ENCODE results near the gene NRIP1. TPM values are rescaled to one million over a fixed set of nuclear protein-coding genes. Genes with fewer than 3 reads are reported as not detected.

NRIP1 gene
- total RNA-seq, 1 experiment from 2014 or later, result 10.3 TPM

- no peak for ATAC-seq
- no peaks in the 10 kb centered on the region for H3K27me3 Mint-ChIP-seq (ENCODE audit: low read depth)
- POLR2A ChIA-PET, result no interaction called here
- H3K4me1 Mint-ChIP-seq, result peaks cover 11% of the 10 kb centered on the region
- no peak overlapping the region for H3K27ac Mint-ChIP-seq
- no peaks in the 10 kb centered on the region for H3K9me3 Mint-ChIP-seq
- no peak for DNase-seq (ENCODE audit: low spot score)
- H3K4me3 Mint-ChIP-seq, result no peak overlapping the region
- TF ChIP-seq NFE2L1 (CRISPR knock-in tag; IDR thresholded peaks at IDR 0.05), result no peak
- TF ChIP-seq ARID4B (CRISPR knock-in tag; IDR thresholded peaks at IDR 0.05; ENCODE audit: borderline replicate concordance), result no peak
- no peak for TF ChIP-seq ZNF396 (CRISPR knock-in tag; IDR thresholded peaks at IDR 0.05; ENCODE audit: borderline replicate concordance)
- TF ChIP-seq SMAD4 (CRISPR knock-in tag; IDR thresholded peaks at IDR 0.05), result no peak
- TF ChIP-seq CREB1 (CRISPR knock-in tag; IDR thresholded peaks at IDR 0.05), result no peak
- TF ChIP-seq ZSCAN18 (CRISPR knock-in tag; IDR thresholded peaks at IDR 0.05), result no peak
- TF ChIP-seq PRDM15 (CRISPR knock-in tag; IDR thresholded peaks at IDR 0.05), result no peak
- CTCF ChIA-PET, result no interaction called here
- no peaks in the 10 kb centered on the region for H3K36me3 Mint-ChIP-seq
Observed at GRCh38 chr21:15029077-15029476, 35.7 kb downstream of the NRIP1 start.

GRCh38 chr21:15028186-15028585 lies 36.6 kb downstream of the NRIP1 start:
- ATAC-seq (no peak), DNase-seq (ENCODE audit: low spot score) (no peak)
- POLR2A ChIA-PET, result no interaction called here
- Mint-ChIP-seq H3K36me3 (no peaks in the 10 kb centered on the region), H3K4me3 (no peak overlapping the region), H3K27ac (no peak overlapping the region), H3K4me1 (peaks cover 7% of the 10 kb centered on the region; the same call in 1 of the 2 replicates), H3K27me3 (ENCODE audit: low read depth) (no peaks in the 10 kb centered on the region), H3K9me3 (no peaks in the 10 kb centered on the region)
- CTCF ChIA-PET, result interaction anchor here (0.6 kb wide), 1 partner anchor 561 kb away, joined by 3 read pairs; no protein-coding TSS in a partner anchor
- no peak for TF ChIP-seq HMGXB4 (CRISPR knock-in tag; IDR thresholded peaks at IDR 0.05)
- TF ChIP-seq STAT6 (CRISPR knock-in tag; conservative IDR thresholded peaks at IDR 0.05; ENCODE audit: low read depth), result no peak
- no peak for TF ChIP-seq USF2 (CRISPR knock-in tag; IDR thresholded peaks at IDR 0.05)
- TF ChIP-seq ARID4B (CRISPR knock-in tag; IDR thresholded peaks at IDR 0.05; ENCODE audit: borderline replicate concordance), result no peak
- TF ChIP-seq CREB1 (CRISPR knock-in tag; IDR thresholded peaks at IDR 0.05), result no peak
- TF ChIP-seq MAX (CRISPR knock-in tag; IDR thresholded peaks at IDR 0.05), result no peak
- no peak for TF ChIP-seq OVOL2 (CRISPR knock-in tag; IDR thresholded peaks at IDR 0.05; ENCODE audit: borderline replicate concordance)
- no peak for TF ChIP-seq ZNF396 (CRISPR knock-in tag; IDR thresholded peaks at IDR 0.05; ENCODE audit: borderline replicate concordance)
